ENCODE measurements around the gene GPR137.

GPR137 gene

GRCh38 chr11:64330888-64331287 lies 45.2 kb downstream of the GPR137 start:
- DNase-seq (ENCODE audit: extremely low spot score) = no peak
- CTCF ChIA-PET = interaction anchor here (0.7 to 2.2 kb wide), 6 partner anchors 8 to 126 kb away, joined by 4 to 13 read pairs (median 6); partner anchors contain the start of genes CCDC88B, PRDX5 and TRMT112
- TF ChIP-seq FOXM1 (IDR thresholded peaks at IDR 0.05; ENCODE audit: borderline replicate concordance) (no peak), NFRKB (IDR thresholded peaks at IDR 0.05) (no peak), FOXK2 (IDR thresholded peaks at IDR 0.05) (no peak), TARDBP (IDR thresholded peaks at IDR 0.05) (no peak), SP1 (IDR thresholded peaks at IDR 0.05) (no peak), FOXA1 (IDR thresholded peaks at IDR 0.05) (no peak), PKNOX1 (IDR thresholded peaks at IDR 0.05) (no peak), ZNF384 (IDR thresholded peaks at IDR 0.05) (no peak), LEF1 (IDR thresholded peaks at IDR 0.05; ENCODE audit: borderline replicate concordance) (no peak), ARNT (IDR thresholded peaks at IDR 0.05) (no peak), CTBP1 (IDR thresholded peaks at IDR 0.05; ENCODE audit: borderline replicate concordance) (no peak), BHLHE40 (IDR thresholded peaks at IDR 0.05; ENCODE audit: borderline replicate concordance) (no peak), SUZ12 (IDR thresholded peaks at IDR 0.05) (no peak), ELF4 (IDR thresholded peaks at IDR 0.05) (no peak), HDGF (IDR thresholded peaks at IDR 0.05; ENCODE audit: borderline replicate concordance) (no peak), L3MBTL2 (conservative IDR thresholded peaks at IDR 0.05) (no peak)
- POLR2A ChIA-PET = interaction anchor here (1.0 to 5.6 kb wide), 7 partner anchors 8 to 146 kb away, joined by 3 to 60 read pairs (median 5); partner anchors contain the start of genes ESRRA, PPP1R14B, PRDX5 and STIP1

GRCh38 chr11:64331569-64332371 lies 46.1 kb downstream of the GPR137 start:
- CTCF ChIA-PET = interaction anchor here (0.8 to 2.2 kb wide), 9 partner anchors 9 to 127 kb away, joined by 4 to 13 read pairs (median 6); partner anchors contain the start of genes CATSPERZ, CCDC88B, PRDX5 and TRMT112
- TF ChIP-seq FOXK2 (IDR thresholded peaks at IDR 0.05) (no peak), L3MBTL2 (conservative IDR thresholded peaks at IDR 0.05) (no peak), PKNOX1 (IDR thresholded peaks at IDR 0.05) (no peak), FOXA1 (IDR thresholded peaks at IDR 0.05) (no peak), FOXM1 (IDR thresholded peaks at IDR 0.05; ENCODE audit: borderline replicate concordance) (no peak)
- DNase-seq (ENCODE audit: extremely low spot score) = peak; percentile 59
- POLR2A ChIA-PET = interaction anchor here (0.9 to 5.6 kb wide), 9 partner anchors 9 to 147 kb away, joined by 3 to 60 read pairs (median 5); partner anchors contain the start of genes ESRRA, GPR137, PPP1R14B and PRDX5

- no peak for TF ChIP-seq FOXM1 (IDR thresholded peaks at IDR 0.05; ENCODE audit: borderline replicate concordance)
- TF ChIP-seq SUZ12 (IDR thresholded peaks at IDR 0.05) = no peak
- no peak for TF ChIP-seq SP1 (IDR thresholded peaks at IDR 0.05)
- no peak for TF ChIP-seq CTBP1 (IDR thresholded peaks at IDR 0.05; ENCODE audit: borderline replicate concordance)
- TF ChIP-seq NFRKB (IDR thresholded peaks at IDR 0.05) = no peak
- no peak for TF ChIP-seq ZNF384 (IDR thresholded peaks at IDR 0.05)
- no peak for TF ChIP-seq FOXK2 (IDR thresholded peaks at IDR 0.05)
- TF ChIP-seq LEF1 (IDR thresholded peaks at IDR 0.05; ENCODE audit: borderline replicate concordance) = no peak
- TF ChIP-seq ELF4 (IDR thresholded peaks at IDR 0.05) = no peak
- TF ChIP-seq FOXA1 (IDR thresholded peaks at IDR 0.05) = no peak
- no peak for DNase-seq (ENCODE audit: extremely low spot score)
- POLR2A ChIA-PET = interaction anchor here (5.6 kb wide), 1 partner anchor 15 kb away, joined by 60 read pairs; the partner anchor contains the start of genes PRDX5 and TRMT112
- CTCF ChIA-PET = interaction anchor here (0.9 kb wide), 1 partner anchor 16 kb away, joined by 3 read pairs; the partner anchor contains the start of genes PRDX5 and TRMT112
Measured at GRCh38 chr11:64333556-64333955, 47.9 kb downstream of the GPR137 start.

- TF ChIP-seq TARDBP (IDR thresholded peaks at IDR 0.05) (no peak), PKNOX1 (IDR thresholded peaks at IDR 0.05) (peak; percentile 62), L3MBTL2 (conservative IDR thresholded peaks at IDR 0.05) (no peak), ARNT (IDR thresholded peaks at IDR 0.05) (no peak)
- POLR2A ChIA-PET = interaction anchor here (1.9 kb wide), 1 partner anchor 17 kb away, joined by 10 read pairs; the partner anchor contains the start of genes PRDX5 and TRMT112
- CTCF ChIA-PET = interaction anchor here (1.0 kb wide), 1 partner anchor 20 kb away, joined by 3 read pairs; no protein-coding TSS in a partner anchor
- DNase-seq (ENCODE audit: extremely low spot score) = no peak
Measured at GRCh38 chr11:64334764-64335735, 49.4 kb downstream of the GPR137 start.

GRCh38 chr11:64337538-64338249 lies 52.0 kb downstream of the GPR137 start:
- ChIA-PET CTCF (interaction anchor here (0.6 to 1.1 kb wide), 3 partner anchors 33 to 476 kb away, joined by 3 to 4 read pairs (median 3); no protein-coding TSS in a partner anchor), POLR2A (interaction anchor here (1.2 to 1.5 kb wide), 3 partner anchors 20 to 67 kb away, joined by 3 to 5 read pairs (median 3); partner anchors contain the start of genes PRDX5 and TRMT112)
- no peak for DNase-seq (ENCODE audit: extremely low spot score)
- TF ChIP-seq L3MBTL2 (conservative IDR thresholded peaks at IDR 0.05) = no peak
- no peak for TF ChIP-seq FOXM1 (IDR thresholded peaks at IDR 0.05; ENCODE audit: borderline replicate concordance)
- no peak for TF ChIP-seq FOXK2 (IDR thresholded peaks at IDR 0.05)
- TF ChIP-seq PKNOX1 (IDR thresholded peaks at IDR 0.05) = no peak
- no peak for TF ChIP-seq BHLHE40 (IDR thresholded peaks at IDR 0.05; ENCODE audit: borderline replicate concordance)
- TF ChIP-seq SP1 (IDR thresholded peaks at IDR 0.05) = no peak
- TF ChIP-seq CTBP1 (IDR thresholded peaks at IDR 0.05; ENCODE audit: borderline replicate concordance) = no peak
- TF ChIP-seq NFRKB (IDR thresholded peaks at IDR 0.05) = no peak
- no peak for TF ChIP-seq LEF1 (IDR thresholded peaks at IDR 0.05; ENCODE audit: borderline replicate concordance)
- TF ChIP-seq ELF4 (IDR thresholded peaks at IDR 0.05) = no peak
- no peak for TF ChIP-seq HDGF (IDR thresholded peaks at IDR 0.05; ENCODE audit: borderline replicate concordance)
- TF ChIP-seq ZNF384 (IDR thresholded peaks at IDR 0.05) = no peak
- TF ChIP-seq TARDBP (IDR thresholded peaks at IDR 0.05) = no peak
- no peak for TF ChIP-seq ARNT (IDR thresholded peaks at IDR 0.05)
- no peak for TF ChIP-seq SUZ12 (IDR thresholded peaks at IDR 0.05)
- no peak for TF ChIP-seq FOXA1 (IDR thresholded peaks at IDR 0.05)

All from HEK293T (cell line).